ENCODE data around the gene SPOP.

- TF ChIP-seq, protein P1, sequence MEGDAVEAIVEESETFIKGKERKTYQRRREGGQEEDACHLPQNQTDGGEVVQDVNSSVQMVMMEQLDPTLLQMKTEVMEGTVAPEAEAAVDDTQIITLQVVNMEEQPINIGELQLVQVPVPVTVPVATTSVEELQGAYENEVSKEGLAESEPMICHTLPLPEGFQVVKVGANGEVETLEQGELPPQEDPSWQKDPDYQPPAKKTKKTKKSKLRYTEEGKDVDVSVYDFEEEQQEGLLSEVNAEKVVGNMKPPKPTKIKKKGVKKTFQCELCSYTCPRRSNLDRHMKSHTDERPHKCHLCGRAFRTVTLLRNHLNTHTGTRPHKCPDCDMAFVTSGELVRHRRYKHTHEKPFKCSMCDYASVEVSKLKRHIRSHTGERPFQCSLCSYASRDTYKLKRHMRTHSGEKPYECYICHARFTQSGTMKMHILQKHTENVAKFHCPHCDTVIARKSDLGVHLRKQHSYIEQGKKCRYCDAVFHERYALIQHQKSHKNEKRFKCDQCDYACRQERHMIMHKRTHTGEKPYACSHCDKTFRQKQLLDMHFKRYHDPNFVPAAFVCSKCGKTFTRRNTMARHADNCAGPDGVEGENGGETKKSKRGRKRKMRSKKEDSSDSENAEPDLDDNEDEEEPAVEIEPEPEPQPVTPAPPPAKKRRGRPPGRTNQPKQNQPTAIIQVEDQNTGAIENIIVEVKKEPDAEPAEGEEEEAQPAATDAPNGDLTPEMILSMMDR (IDR thresholded peaks at IDR 0.05): no peak
- TF ChIP-seq POLR2A (IDR thresholded peaks at IDR 0.05): no peak
Measured at GRCh38 chr17:49656247-49656646, 21.6 kb downstream of the SPOP start.
